GM12865 (cell line): Measurements from ENCODE around the gene METTL13.

ENCODE experiments used
- DNase-seq: peaks from one replicate; pipeline ENCODE4 v3.0.0; 2010; ENCODE audit warnings: low read depth
- H3K4me3 ChIP-seq: 2 replicates; pipeline ENCODE4 v1.5.1; 2011; ENCODE audit warnings: mild to moderate bottlenecking, low read depth, low read length, control low read depth
- TF ChIP-seq, protein P1 (sequence below): IDR thresholded peaks from 2 replicates; pipeline ENCODE4 v1.5.1; 2011; ENCODE audit warnings: low read length, control low read depth, low read depth, inconsistent platforms; ENCODE audit not compliant: insufficient read depth; ENCODE audit errors: missing control alignments

Gene METTL13

DNA sequence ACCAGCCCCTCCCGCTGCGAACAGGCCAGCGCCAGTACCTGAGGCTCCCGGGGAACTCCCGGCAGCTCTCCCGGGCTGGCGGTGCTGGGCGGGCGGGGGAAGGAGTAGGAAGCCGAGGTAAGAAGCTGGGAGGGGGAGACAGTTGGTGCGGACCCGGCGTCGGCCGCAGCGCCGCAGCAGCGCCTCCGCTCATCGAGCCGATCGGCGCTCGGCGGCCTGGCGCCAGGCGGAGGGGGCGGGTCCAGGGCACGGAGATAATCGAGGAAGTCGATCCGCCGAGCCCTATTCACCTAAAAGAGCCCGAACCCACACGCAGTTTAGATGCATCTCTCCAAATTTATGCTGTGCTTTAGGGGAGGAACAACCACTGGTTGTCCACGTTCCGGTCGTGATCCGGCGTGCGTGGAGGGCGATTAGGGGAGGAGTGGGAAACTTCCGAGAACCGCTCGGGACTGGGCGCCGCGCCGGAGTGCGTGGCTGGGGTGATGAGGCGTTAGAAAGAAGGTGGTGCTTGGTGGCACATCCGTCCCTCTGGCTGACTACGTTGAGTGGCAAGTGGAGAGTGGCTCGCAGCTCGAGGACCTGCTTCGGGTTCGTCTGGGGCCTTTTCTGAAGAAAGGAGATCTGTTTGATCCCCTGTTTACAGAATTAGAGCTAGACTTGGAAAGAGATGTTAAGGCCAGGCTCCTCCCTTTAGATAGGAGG lies 39.4 kb upstream of the METTL13 start, which contains the start of gene VAMP4:
Gene VAMP4, minus strand, starts transcription at position 194 of the 705 bp plus-strand sequence. CDS start 3,651 bp downstream, outside the sequence.
- TF ChIP-seq, protein P1, sequence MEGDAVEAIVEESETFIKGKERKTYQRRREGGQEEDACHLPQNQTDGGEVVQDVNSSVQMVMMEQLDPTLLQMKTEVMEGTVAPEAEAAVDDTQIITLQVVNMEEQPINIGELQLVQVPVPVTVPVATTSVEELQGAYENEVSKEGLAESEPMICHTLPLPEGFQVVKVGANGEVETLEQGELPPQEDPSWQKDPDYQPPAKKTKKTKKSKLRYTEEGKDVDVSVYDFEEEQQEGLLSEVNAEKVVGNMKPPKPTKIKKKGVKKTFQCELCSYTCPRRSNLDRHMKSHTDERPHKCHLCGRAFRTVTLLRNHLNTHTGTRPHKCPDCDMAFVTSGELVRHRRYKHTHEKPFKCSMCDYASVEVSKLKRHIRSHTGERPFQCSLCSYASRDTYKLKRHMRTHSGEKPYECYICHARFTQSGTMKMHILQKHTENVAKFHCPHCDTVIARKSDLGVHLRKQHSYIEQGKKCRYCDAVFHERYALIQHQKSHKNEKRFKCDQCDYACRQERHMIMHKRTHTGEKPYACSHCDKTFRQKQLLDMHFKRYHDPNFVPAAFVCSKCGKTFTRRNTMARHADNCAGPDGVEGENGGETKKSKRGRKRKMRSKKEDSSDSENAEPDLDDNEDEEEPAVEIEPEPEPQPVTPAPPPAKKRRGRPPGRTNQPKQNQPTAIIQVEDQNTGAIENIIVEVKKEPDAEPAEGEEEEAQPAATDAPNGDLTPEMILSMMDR: no peak
- DNase-seq: peak; percentile 90
- peak within 1 kb of the TSS; percentile 92 for H3K4me3 ChIP-seq

DNA sequence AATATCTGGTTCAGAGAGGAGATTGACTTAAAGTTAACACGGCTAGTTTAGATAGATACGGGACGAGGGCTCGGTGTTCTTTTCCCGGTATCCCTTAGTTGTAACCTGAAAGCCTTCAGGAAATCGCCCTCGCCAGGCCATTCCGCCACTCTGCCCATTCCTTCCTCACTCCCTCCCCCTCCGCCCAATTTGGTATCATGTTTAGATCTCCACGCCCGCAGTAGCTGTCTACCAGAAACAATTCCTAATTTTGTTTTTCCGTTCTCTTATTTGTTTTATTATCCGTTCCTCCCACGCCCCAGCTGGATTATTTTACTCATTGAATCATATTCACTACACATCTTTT lies 38.9 kb upstream of the METTL13 start:
- TF ChIP-seq, protein P1: no peak
- DNase-seq: no peak
- peak overlapping the region; percentile 92 for H3K4me3 ChIP-seq

DNA sequence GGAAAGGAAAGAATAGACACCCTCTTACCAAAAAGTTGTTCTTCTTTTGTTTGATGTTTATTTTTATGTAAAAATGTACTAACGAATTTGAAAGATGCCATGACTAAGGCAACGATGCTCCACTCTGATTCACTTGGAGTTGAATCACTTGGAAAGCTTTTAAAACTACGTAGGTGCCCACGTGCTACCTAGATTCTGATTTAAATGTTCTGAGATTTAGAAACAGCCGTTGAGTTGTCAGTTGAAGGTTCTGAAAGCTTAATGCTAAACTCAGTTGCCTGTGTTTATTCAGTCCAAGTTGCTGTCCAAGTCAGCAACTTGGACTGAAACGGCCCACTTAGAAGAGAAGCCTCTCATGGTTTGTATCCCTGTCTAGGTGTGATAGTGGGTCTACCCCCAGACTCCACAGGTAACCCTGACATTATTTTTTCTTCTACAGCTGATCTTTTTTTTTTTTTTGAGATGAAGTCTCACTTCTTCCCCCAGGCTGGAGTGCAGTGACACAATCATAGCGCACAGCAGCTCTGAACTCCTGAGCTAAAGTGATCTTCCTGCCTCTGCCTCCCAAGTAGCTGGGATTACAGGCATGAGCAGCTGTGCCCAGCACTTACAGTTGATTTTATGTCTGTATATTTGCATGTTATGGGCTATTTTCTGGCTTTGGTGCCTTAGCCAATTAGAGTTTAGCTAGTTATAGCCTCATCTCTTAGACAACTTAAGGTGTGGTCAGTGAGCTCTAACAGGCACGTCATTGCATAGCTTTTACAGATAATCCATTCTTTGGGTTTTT lies 38.2 kb upstream of the METTL13 start:
- TF ChIP-seq, protein P1: no peak
- H3K4me3 ChIP-seq: peak overlapping the region; percentile 92
- no peak for DNase-seq

DNA sequence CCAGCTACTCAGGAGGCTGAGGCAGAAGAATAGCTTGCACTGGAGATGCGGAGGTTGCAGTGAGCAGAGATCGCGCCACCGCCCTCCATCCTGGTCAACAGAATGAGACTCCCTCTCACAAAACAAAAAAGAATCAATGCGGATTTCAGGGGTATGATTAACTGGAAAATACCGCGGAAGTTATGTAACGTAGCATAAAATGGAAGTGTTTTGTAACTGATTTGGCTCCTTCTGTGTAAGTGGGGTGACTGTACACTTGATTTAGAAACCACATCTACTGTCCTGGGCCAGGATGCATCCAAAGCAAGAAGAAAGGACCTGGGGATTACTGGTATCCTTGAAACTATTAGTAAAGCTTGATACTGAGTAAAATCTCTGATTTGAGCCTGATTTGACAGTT lies 36.5 kb upstream of the METTL13 start:
- no peak overlapping the region for H3K4me3 ChIP-seq
- DNase-seq: no peak
- TF ChIP-seq, protein P1: no peak

DNA sequence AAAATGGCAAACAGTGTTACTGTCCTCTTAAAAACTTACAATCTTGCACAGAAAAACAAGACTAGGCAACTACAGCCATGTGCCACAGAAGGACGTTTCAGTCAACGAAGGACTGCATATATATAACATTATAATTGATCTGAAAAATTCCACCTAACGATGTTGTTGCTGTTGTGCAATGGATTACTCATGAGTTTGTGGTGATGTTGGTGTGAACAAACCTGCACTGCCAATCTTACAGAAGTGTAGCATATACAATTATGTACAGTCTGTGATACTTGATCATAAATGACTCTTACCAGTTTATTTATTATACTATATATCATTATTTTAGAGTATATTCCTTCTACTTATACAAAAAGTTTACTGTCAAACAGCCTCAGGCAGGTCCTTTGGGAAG lies 32.8 kb upstream of the METTL13 start:
- H3K4me3 ChIP-seq: no peak overlapping the region
- TF ChIP-seq, protein P1: no peak
- no peak for DNase-seq

DNA sequence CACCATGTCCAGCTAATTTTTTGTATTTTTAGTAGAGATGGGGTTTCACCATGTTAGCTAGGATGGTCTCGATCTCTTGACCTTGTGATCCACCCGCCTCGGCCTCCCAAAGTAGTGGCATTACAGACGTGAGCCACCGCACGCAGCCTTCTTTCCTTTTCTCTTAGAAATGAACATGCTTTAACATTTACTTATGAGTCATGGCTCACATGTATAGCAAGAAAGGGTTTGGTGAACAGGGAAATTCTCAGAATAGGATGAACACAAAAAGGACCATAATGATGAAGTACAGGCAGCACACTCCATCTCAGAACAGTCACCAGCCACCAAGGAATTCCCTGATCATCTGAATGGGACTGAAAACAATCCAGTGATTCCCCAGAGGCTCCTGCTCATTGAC lies 30.2 kb upstream of the METTL13 start:
- H3K4me3 ChIP-seq: no peak overlapping the region
- DNase-seq: peak; percentile 7
- TF ChIP-seq, protein P1: no peak

DNA sequence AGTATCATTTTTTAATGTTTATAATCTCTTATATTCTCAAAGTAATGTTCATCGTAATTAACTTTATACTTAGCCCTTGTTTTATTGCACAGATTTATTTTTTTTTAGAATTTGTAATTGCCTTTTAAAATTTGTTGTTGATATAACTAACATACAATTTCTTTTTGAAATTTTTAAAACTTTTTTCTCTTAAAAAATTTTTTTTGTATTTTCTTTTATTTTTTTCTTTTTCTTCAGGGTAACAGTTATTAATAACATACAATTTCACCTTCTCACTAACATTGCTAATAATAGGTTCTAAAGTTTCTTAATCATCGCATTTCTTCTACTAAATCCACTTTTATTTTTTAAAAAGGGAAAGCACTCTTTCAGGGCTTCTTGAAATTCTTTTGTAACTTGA lies 28.3 kb upstream of the METTL13 start:
- DNase-seq: no peak
- no peak overlapping the region for H3K4me3 ChIP-seq
- TF ChIP-seq, protein P1: no peak
